ENCODE data around the gene ANKRD13A.

GRCh38 chr12:110010853-110011723 is 11.9 kb downstream of the ANKRD13A start:
- TF ChIP-seq EZH2 (IDR thresholded peaks at IDR 0.05) (no peak), RAD21 (IDR thresholded peaks at IDR 0.05; ENCODE audit: low read depth) (no peak), YY1 (IDR thresholded peaks at IDR 0.05; ENCODE audit: extremely low read depth, insufficient replicate concordance, low read depth, low read length) (no peak)
- TF ChIP-seq, protein P1, sequence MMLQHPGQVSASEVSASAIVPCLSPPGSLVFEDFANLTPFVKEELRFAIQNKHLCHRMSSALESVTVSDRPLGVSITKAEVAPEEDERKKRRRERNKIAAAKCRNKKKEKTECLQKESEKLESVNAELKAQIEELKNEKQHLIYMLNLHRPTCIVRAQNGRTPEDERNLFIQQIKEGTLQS (IDR thresholded peaks at IDR 0.05), result no peak
